ENCODE measurements around the gene IRAK2.

GRCh38 chr3:10284496-10284895, 119.8 kb downstream of the IRAK2 start:
- TF ChIP-seq, protein P1, sequence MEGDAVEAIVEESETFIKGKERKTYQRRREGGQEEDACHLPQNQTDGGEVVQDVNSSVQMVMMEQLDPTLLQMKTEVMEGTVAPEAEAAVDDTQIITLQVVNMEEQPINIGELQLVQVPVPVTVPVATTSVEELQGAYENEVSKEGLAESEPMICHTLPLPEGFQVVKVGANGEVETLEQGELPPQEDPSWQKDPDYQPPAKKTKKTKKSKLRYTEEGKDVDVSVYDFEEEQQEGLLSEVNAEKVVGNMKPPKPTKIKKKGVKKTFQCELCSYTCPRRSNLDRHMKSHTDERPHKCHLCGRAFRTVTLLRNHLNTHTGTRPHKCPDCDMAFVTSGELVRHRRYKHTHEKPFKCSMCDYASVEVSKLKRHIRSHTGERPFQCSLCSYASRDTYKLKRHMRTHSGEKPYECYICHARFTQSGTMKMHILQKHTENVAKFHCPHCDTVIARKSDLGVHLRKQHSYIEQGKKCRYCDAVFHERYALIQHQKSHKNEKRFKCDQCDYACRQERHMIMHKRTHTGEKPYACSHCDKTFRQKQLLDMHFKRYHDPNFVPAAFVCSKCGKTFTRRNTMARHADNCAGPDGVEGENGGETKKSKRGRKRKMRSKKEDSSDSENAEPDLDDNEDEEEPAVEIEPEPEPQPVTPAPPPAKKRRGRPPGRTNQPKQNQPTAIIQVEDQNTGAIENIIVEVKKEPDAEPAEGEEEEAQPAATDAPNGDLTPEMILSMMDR (conservative IDR thresholded peaks at IDR 0.05; ENCODE audit: low read length), result no peak
- no peak for TF ChIP-seq EZH2phosphoT487 (IDR thresholded peaks at IDR 0.05; ENCODE audit: borderline replicate concordance, low read depth, low read length)

All from OCI-LY7 (cell line).